Type B pancreatic cell (in vitro differentiated cells): Measurements from ENCODE around the gene ZFX. TPM values are rescaled to one million over a fixed set of nuclear protein-coding genes. Genes with fewer than 3 reads are reported as not detected.
"Not testable (repeated sequence)": the region's sequence is repeated elsewhere in the genome, so short reads cannot be mapped to it uniquely, and the experiment has no call there.

ENCODE experiments used
- DNase-seq: peaks from one replicate; pipeline ENCODE4 v3.0.0; 2021; ENCODE audit warnings: mixed read lengths; ENCODE audit not compliant: unreplicated experiment; ENCODE audit errors: extremely low spot score
- H3K27ac Mint-ChIP-seq: 2 replicates; pipeline ENCODE4 v1.8.0; 2021; ENCODE audit warnings: mild to moderate bottlenecking, mixed read lengths
- H3K27me3 Mint-ChIP-seq: 2 replicates; pipeline ENCODE4 v1.8.0; 2021; ENCODE audit warnings: mixed read lengths
- H3K36me3 Mint-ChIP-seq: 2 replicates; pipeline ENCODE4 v1.8.0; 2021; ENCODE audit warnings: mixed read lengths
- H3K4me1 Mint-ChIP-seq: one replicate; pipeline ENCODE4 v1.8.0; 2021; ENCODE audit warnings: mixed read lengths; ENCODE audit not compliant: unreplicated experiment
- H3K4me3 Mint-ChIP-seq: 2 replicates; pipeline ENCODE4 v1.8.0; 2021; ENCODE audit warnings: mild to moderate bottlenecking, mixed read lengths
- H3K9me3 Mint-ChIP-seq: 2 replicates; pipeline ENCODE4 v1.8.0; 2021; ENCODE audit warnings: mixed read lengths
- total RNA-seq: library from RNA; stranded (reverse); gene quantifications from 2 replicates; pipeline ENCODE4 v1.2.1, GENCODE V29; 2021; ENCODE audit warnings: low replicate concordance
- TF ChIP-seq, protein P1 (sequence below): fragments of 200-600 bp; sonication (generic); conservative IDR thresholded peaks from 2 replicates; pipeline ENCODE4 v1.5.0; 2021; ENCODE audit warnings: antibody characterized with exemption, mild to moderate bottlenecking

ZFX gene
- total RNA-seq, 1 donor from 2014 or later, result 79.7 TPM

DNA sequence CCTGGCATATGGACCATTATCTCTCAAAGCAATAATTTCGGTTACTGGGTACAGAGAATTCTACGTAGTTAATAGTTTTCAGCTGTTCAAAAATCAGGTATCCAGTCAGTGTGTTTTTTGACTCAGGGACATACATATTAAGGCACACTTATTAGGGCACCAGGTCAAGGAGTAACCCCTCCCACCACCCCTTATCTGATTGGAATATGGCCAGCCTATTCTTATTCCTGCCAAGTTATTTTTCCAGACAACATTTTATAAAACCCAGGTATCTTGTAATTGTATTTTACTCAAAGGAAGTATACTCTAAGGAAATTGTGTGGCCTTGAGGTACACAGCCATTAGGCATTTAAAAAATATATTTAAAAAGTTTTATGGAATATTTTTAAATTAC, 4.3 kb downstream of the ZFX start:
- Mint-ChIP-seq H3K27ac (peak overlapping the region; percentile 91), H3K9me3 (no peaks in the 10 kb centered on the region), H3K4me1 (peaks cover 42% of the 10 kb centered on the region), H3K4me3 (peak overlapping the region; percentile 92), H3K27me3 (no peaks in the 10 kb centered on the region), H3K36me3 (peaks cover 23% of the 10 kb centered on the region)
- DNase-seq, result no peak
- TF ChIP-seq, protein P1, sequence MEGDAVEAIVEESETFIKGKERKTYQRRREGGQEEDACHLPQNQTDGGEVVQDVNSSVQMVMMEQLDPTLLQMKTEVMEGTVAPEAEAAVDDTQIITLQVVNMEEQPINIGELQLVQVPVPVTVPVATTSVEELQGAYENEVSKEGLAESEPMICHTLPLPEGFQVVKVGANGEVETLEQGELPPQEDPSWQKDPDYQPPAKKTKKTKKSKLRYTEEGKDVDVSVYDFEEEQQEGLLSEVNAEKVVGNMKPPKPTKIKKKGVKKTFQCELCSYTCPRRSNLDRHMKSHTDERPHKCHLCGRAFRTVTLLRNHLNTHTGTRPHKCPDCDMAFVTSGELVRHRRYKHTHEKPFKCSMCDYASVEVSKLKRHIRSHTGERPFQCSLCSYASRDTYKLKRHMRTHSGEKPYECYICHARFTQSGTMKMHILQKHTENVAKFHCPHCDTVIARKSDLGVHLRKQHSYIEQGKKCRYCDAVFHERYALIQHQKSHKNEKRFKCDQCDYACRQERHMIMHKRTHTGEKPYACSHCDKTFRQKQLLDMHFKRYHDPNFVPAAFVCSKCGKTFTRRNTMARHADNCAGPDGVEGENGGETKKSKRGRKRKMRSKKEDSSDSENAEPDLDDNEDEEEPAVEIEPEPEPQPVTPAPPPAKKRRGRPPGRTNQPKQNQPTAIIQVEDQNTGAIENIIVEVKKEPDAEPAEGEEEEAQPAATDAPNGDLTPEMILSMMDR, result no peak

DNA sequence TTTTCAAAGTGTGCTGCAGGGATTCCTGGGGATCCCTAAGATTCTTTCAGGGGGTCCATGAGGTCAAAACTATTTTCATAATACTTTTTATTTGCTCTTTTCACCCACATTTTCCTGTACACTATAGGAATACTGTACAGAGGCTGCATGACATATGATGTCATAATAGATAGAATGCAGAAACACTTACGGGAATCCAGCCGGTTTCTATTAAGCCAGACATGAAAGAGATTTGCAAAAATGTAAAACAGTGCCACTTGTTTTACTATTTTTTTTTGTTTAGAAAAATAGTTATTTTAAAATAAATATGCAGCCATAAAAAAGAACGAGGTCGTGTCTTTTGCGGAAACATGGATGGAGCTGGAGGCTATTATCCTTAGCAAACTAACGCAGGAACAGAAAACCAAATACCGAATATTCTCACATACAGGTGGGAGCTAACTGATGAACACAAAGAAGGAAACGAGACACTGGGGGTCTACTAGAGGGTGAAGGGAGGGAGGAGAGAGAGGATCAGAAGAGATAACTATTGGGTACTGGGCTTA, 5.0 kb downstream of the ZFX start:
- DNase-seq, result no peak
- TF ChIP-seq, protein P1, result no peak
- Mint-ChIP-seq H3K9me3 (no peaks in the 10 kb centered on the region), H3K4me3 (peak overlapping the region; percentile 62), H3K36me3 (peaks cover 23% of the 10 kb centered on the region), H3K27ac (peak overlapping the region; percentile 70), H3K4me1 (peaks cover 42% of the 10 kb centered on the region), H3K27me3 (no peaks in the 10 kb centered on the region)

DNA sequence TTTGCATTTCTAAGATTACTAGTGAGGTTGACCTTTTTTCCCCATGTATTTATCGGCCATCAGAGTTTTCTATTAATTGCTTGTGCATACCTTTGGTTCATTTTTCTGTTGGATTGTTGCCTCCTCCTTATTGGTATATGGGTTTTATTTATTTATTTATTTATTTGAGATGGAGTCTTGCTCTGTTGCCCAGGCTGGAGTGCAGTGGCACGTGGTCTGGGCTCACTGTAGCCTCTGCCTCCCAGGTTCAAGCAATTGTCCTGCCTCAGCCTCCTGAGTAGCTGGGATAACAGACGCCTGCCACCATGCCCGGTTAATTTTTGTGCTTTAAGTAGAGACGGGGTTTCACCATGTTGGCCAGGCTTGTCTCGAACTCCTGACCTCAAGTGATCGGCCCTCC, 6.2 kb downstream of the ZFX start:
- Mint-ChIP-seq H3K36me3 (peaks cover 23% of the 10 kb centered on the region), H3K27ac (peak overlapping the region; percentile 16), H3K4me1 (peaks cover 42% of the 10 kb centered on the region)
- DNase-seq, H3K4me3 Mint-ChIP-seq, H3K27me3 Mint-ChIP-seq, H3K9me3 Mint-ChIP-seq: not testable (repeated sequence)

DNA sequence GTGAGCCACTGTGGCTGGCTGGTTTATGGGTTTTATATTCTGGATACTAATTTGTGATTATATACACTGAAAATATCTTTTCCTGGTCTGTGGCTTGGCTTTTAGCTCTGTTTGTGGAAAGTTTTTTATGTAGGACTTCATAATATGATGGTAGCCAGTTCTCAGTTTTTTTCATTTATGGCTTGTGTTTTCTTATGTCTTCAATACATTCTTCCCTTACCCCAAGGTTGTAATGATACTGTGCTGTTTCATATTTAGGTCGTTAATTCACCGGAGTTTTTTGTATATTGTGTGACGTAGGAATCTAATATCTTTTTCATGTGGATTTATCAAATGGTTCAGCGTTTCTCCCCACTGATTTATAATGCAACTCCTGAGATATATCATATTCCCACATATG, 6.6 kb downstream of the ZFX start:
- Mint-ChIP-seq H3K4me3 (peak overlapping the region; percentile 13), H3K9me3 (no peaks in the 10 kb centered on the region), H3K4me1 (peaks cover 41% of the 10 kb centered on the region), H3K27ac (peak overlapping the region; percentile 7), H3K27me3 (no peaks in the 10 kb centered on the region), H3K36me3 (peaks cover 23% of the 10 kb centered on the region)
- no peak for DNase-seq
- TF ChIP-seq, protein P1, result no peak

DNA sequence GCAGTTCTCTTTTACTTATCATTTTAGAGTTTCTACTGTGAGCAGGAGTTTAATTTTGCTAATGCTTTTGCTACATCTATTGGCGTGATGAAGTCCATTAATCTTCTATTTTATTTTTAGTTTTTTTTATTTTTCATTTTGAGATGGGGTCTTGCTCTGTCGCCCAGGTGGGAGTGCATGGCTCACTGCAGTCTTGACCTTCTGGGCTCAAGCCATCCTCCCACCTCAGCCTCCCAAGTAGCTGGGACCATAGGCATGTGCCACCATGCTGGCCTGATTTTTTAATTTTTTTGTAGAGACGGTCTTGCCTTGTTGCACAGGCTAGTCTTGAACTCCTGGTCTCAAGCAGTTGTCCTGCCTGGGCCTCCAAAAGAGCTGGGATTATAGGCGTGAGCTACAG, 9.4 kb downstream of the ZFX start:
- DNase-seq, result no peak
- no peaks in the 10 kb centered on the region for H3K27me3 Mint-ChIP-seq
- peaks cover 21% of the 10 kb centered on the region for H3K36me3 Mint-ChIP-seq
- no peak overlapping the region for H3K4me3 Mint-ChIP-seq
- TF ChIP-seq, protein P1, result no peak
- no peaks in the 10 kb centered on the region for H3K9me3 Mint-ChIP-seq
- peaks cover 28% of the 10 kb centered on the region for H3K4me1 Mint-ChIP-seq
- H3K27ac Mint-ChIP-seq, result no peak overlapping the region

DNA sequence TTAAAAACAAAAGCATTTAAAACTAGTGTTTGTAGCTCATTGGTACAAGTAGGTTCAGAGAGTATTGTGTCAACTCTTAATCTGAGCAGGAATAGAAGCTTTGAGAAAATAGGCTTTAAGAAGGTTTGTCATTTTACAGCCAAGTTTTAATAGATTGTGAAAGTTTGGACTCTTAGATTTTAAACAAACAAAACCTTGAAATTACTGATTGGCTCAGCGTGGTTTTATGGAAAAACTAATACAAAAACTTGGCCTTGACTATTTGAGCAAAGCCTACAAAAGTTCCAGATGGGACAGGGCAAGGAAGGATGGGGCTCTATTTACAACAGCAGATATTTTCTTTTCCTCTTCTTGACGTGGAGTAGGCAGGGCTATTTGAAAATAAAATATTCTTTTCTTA, 16.5 kb downstream of the ZFX start:
- H3K36me3 Mint-ChIP-seq, result peaks cover 32% of the 10 kb centered on the region
- TF ChIP-seq, protein P1, result no peak
- H3K27ac Mint-ChIP-seq, result no peak overlapping the region
- H3K27me3 Mint-ChIP-seq, result no peaks in the 10 kb centered on the region
- DNase-seq, result no peak
- no peak overlapping the region for H3K4me3 Mint-ChIP-seq
- H3K4me1 Mint-ChIP-seq, result peaks cover 40% of the 10 kb centered on the region
- H3K9me3 Mint-ChIP-seq, result no peaks in the 10 kb centered on the region
